HUES48 (cell line): ENCODE results near the gene ARHGAP11A.
A peak's percentile ranks its signal among the peaks of the same experiment; 100 is the strongest.

ENCODE experiments used
- H3K27ac ChIP-seq: one replicate; pipeline ENCODE4 v1.7.0; 2013; ENCODE audit warnings: low read depth, low read length, inconsistent platforms
- H3K27me3 ChIP-seq: 2 replicates; pipeline ENCODE4 v1.6.1; 2013; ENCODE audit warnings: mild to moderate bottlenecking, low read length; ENCODE audit not compliant: control insufficient read depth, insufficient read depth
- H3K36me3 ChIP-seq: 2 replicates; pipeline ENCODE4 v1.6.1; 2013; ENCODE audit warnings: low read length; ENCODE audit not compliant: control insufficient read depth, insufficient read depth
- H3K4me1 ChIP-seq: 2 replicates; pipeline ENCODE4 v1.6.1; 2013; ENCODE audit warnings: mild to moderate bottlenecking, low read length; ENCODE audit not compliant: control insufficient read depth, insufficient read depth
- H3K4me3 ChIP-seq: 2 replicates; pipeline ENCODE4 v1.5.1; 2013; ENCODE audit warnings: mild to moderate bottlenecking, low read depth, low read length
- H3K9ac ChIP-seq: 2 replicates; pipeline ENCODE4 v1.6.1; 2013; ENCODE audit warnings: mild to moderate bottlenecking, low read depth, low read length, moderate library complexity
- H3K9me3 ChIP-seq: 2 replicates; pipeline ENCODE4 v1.6.1; 2013; ENCODE audit warnings: low read length; ENCODE audit not compliant: control insufficient read depth, insufficient read depth

Gene ARHGAP11A

DNA sequence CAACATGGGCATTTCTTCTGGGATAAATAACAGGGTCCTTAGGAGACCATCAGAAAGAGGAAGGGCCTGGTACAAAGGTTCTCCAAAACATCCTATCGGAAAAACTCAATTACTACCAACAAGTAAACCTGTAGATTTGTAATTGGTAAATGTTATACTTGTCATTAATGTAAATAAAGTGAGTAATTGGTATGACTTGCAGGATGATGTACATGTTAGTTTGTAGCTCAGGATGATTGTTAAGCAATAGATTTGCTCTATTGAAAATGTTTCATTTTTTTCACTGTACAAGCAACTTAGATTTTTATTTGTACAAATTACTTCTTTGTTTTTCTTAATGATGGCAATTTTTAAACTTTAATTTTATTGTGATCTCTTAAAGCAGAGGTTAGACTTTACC is 22.4 kb downstream of the ARHGAP11A start:
- no peak overlapping the region for H3K27ac ChIP-seq
- peaks cover 70% of the 10 kb centered on the region for H3K36me3 ChIP-seq
- H3K9me3 ChIP-seq, result no peaks in the 10 kb centered on the region
- H3K4me1 ChIP-seq, result peaks cover 14% of the 10 kb centered on the region
- H3K27me3 ChIP-seq, result no peaks in the 10 kb centered on the region
- H3K4me3 ChIP-seq, result no peak overlapping the region
- no peak overlapping the region for H3K9ac ChIP-seq

DNA sequence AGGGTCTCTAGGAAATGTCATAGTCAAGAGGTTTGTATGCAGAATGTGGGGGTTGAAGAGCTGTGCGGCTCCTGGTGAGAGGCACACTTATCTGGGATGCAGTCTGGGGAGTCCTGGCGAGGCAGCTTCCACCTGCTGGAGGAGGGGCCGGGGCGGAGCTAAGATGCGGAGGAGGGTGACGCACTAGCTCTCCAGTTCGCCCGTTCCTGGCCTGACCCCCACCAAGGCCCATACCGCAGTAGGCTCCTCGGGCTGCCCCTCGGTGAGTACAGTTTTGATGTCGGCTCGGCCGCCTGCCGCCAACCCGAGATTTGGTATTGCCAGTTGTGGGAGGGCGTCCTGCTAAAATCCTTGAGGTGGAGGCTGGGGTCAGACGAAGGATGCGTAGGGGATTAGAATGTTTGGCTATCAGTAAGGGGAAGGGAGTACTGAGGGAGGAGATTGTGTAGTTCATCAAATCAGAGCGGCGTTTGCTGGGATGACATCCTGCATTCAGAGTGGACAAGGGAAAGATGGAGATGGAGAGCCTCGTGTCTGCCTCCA is 26.3 kb downstream of the ARHGAP11A start, which contains the start of gene SCG5:
SCG5 (plus strand) TSS at position 194 of the 543 bp plus-strand sequence. CDS start 1,883 bp downstream, outside the sequence.
- Histone ChIP-seq H3K4me3 (peak within 1 kb of the TSS; percentile 77), H3K9ac (peak within 1 kb of the TSS; percentile 90), H3K27ac (peak within 1 kb of the TSS; percentile 77), H3K9me3 (no peaks in the 10 kb centered on the region), H3K27me3 (no peaks in the 10 kb centered on the region), H3K4me1 (peaks cover 25% of the 10 kb centered on the region), H3K36me3 (peaks cover 31% of the 10 kb centered on the region)

DNA sequence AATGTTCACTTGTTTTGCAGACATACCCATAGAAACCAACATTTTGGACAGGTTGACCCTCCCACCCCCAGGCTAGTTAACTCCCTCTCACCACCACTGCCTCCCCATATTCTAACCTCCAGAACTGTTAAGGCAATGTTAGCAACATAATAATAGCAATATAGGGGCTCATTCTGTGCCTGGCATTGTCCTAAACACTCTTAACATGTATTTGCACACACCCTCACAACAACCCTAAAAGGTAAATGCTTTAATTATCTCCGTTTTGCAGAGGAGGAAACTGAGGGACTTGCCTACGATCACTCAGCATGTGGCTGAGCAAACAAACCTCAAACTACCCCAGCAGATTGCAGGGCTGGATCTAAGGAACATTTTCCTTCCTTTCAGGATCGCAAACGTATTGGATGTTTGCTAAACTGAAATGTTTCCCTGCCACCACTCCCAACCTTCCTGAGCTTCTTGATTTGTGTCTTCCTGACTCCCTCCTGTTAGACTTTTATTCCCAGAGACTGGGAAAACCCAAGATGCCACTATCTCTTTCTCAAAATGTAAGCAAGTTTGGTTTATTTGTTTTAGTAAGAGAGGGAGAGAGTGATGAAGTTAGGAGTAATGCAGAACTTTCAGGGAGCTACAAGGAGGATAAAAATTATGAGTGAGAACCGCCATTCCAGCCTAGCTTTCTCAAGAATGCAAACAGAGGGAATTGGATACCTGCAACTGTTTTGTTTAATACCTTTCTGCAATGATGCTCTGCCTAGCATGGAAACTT is 27.5 kb downstream of the ARHGAP11A start:
- Histone ChIP-seq H3K4me3 (peak overlapping the region; percentile 2; the same call in 1 of the 2 replicates), H3K36me3 (peaks cover 18% of the 10 kb centered on the region), H3K27ac (peak overlapping the region; percentile 59), H3K9me3 (no peaks in the 10 kb centered on the region), H3K9ac (no peak overlapping the region), H3K27me3 (no peaks in the 10 kb centered on the region), H3K4me1 (peaks cover 25% of the 10 kb centered on the region)

DNA sequence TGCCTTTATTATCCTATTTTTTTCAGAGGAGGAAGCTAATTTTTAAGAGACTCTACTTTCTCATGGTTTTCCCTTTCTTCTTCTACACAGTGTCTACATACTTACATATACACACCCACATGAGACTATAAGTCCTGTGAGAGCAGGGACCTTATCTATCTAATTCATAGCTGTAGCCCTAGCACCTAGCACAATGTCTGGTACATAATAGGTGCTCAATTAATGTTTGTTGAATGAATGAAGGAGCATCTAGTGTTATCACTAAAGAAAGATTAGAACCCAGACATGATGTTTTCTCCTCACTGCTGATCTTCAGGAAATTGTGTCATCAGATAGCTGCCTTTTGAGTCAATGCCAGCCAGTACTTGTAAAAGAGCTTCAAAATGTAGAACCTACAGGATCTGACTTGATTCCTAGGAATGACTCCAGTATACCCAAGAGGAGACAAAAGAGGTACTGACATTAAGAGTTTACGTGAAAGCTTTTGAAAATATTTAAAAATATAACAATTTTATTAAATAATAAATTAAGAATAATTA is 28.7 kb downstream of the ARHGAP11A start:
- Histone ChIP-seq H3K4me3 (no peak overlapping the region), H3K9me3 (no peaks in the 10 kb centered on the region), H3K4me1 (peaks cover 25% of the 10 kb centered on the region), H3K27me3 (no peaks in the 10 kb centered on the region), H3K36me3 (peaks cover 9% of the 10 kb centered on the region), H3K9ac (no peak overlapping the region), H3K27ac (no peak overlapping the region)

DNA sequence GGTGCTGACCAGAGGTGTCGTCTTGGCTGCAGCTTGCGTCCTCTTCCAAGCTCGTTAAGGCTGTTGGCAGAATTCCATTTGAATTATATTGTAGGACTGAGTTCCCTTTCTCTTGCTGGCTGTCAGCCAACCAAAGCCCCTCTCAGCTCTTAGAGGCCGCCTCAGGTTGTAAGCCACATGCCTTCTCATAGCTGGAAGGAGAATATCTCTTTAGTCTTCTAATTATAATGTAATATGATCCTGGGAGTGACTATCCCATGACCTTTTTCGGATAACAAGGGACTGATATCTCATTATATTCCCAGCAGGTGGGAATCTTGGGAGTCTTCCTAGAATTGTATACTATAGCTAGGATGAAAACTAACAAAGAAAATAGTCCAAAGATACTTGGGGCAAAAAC is 31.0 kb downstream of the ARHGAP11A start:
- Histone ChIP-seq H3K4me1 (peaks cover 20% of the 10 kb centered on the region), H3K9ac (no peak overlapping the region), H3K36me3 (no peaks in the 10 kb centered on the region), H3K27ac (no peak overlapping the region), H3K4me3 (no peak overlapping the region), H3K9me3 (no peaks in the 10 kb centered on the region), H3K27me3 (no peaks in the 10 kb centered on the region)

DNA sequence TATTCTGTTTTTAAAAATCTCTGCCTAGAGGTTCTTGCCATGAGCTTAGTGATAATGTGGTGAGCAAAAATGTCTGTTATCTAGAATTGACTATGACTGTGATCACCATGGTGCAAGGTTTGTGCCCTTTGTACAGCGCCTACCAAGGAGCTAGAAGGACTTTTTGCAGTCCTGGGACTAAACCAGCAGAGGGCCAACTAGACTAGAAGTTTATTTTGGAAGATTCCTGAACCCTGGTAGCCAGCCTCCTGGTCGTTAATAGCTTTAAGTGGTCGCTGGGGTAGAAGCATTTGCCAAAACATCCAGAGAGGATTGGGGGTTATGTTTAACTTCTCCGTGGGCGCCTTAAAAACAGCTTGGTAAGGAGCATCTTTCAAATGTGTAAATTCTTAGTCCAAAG is 34.0 kb downstream of the ARHGAP11A start:
- Histone ChIP-seq H3K27ac (no peak overlapping the region), H3K27me3 (no peaks in the 10 kb centered on the region), H3K9ac (no peak overlapping the region), H3K4me3 (no peak overlapping the region), H3K9me3 (no peaks in the 10 kb centered on the region), H3K4me1 (peaks cover 29% of the 10 kb centered on the region), H3K36me3 (no peaks in the 10 kb centered on the region)

DNA sequence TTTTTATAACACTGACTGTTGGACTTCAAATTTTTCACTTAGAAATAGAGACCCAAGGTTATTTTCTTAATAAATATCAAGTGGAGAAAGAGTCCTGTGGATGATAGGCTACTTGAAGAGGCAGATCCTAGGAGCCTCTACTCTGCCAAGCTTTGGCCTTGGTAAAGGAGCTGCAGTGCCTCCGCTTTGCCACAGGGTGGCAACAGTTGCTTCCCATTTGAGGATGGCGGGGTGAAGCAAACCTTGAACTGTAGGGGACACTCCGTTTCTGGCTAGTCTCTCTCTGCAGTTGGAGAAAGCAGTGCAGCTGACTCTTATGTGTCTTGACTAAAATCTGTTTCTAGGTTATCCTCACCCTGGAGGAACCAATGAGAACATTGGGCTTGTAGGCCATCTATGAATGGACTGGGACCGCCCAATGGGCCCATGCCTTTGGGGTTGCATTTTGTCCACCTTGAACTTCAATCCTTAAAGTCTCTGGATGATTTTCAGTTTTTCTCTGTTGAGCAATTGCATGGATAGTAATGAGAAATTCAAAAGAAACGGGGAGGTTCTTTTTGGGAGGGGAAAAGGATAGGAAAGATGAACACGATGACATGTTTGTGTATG is 36.0 kb downstream of the ARHGAP11A start:
- H3K4me1 ChIP-seq, result peaks cover 28% of the 10 kb centered on the region
- H3K36me3 ChIP-seq, result no peaks in the 10 kb centered on the region
- no peaks in the 10 kb centered on the region for H3K9me3 ChIP-seq
- no peak overlapping the region for H3K4me3 ChIP-seq
- H3K27me3 ChIP-seq, result no peaks in the 10 kb centered on the region
- H3K27ac ChIP-seq, result no peak overlapping the region
- H3K9ac ChIP-seq, result no peak overlapping the region

DNA sequence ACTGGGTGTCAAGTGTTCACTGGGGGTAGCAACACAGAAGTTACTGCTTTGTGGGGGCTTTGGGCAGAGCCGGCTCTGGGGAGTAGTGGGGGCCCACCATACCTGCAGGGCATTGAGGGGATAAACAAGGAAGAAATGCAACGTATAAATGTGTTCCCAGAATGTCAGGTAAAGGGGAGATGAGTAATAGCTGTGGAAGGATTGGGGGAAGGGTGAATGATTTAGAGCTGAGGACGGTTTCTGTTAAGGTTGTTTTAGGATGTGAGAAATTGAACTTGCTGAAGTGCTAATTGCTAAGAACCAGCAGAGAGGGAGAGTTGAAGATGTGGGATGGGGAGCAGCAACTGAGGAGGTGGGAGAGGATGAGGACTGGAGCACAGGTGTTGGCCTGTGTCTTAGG is 36.9 kb downstream of the ARHGAP11A start:
- no peaks in the 10 kb centered on the region for H3K36me3 ChIP-seq
- no peak overlapping the region for H3K27ac ChIP-seq
- H3K27me3 ChIP-seq, result no peaks in the 10 kb centered on the region
- no peak overlapping the region for H3K4me3 ChIP-seq
- H3K9me3 ChIP-seq, result no peaks in the 10 kb centered on the region
- no peak overlapping the region for H3K9ac ChIP-seq
- H3K4me1 ChIP-seq, result peaks cover 28% of the 10 kb centered on the region

DNA sequence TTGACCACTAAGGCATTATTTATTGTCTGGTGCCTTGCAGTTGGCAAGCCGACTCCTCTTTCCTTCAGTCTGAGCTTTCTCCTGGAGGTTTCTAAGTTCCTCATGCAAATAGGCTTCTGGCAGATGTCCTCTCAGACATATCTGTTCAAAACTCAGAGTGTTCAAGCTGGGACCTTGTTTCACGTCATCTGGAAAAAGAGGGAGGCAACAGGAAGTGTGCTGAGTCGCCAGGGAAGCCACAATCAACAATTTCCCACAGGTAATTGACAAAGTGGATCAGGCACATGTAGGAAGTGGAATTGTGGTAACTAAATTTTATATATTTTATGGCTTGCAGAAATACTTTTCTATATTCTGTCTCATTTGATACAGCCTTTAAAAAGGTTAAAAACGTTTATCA is 40.8 kb downstream of the ARHGAP11A start:
- peaks cover 28% of the 10 kb centered on the region for H3K4me1 ChIP-seq
- H3K9ac ChIP-seq, result no peak overlapping the region
- no peak overlapping the region for H3K4me3 ChIP-seq
- no peaks in the 10 kb centered on the region for H3K36me3 ChIP-seq
- H3K27ac ChIP-seq, result no peak overlapping the region
- no peaks in the 10 kb centered on the region for H3K27me3 ChIP-seq
- H3K9me3 ChIP-seq, result no peaks in the 10 kb centered on the region

DNA sequence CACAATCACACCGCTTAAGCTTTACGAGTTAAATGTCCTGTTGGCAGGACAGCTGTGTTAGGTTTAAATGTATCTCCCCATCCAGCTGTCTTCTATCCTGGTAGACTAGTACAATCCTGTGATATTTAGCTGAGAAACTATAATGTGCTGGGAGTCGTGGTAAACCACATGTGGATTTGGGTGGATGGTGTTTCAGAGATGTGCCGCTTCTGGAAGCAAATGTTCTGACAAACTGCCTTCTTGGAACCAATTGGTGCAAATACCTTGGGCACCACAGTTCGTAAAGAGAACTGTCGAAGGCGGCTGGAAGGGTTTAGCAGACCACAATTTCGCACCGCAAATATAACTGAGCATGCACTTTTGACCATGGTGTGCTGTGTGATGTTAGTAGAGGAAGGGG is 41.2 kb downstream of the ARHGAP11A start:
- Histone ChIP-seq H3K27ac (no peak overlapping the region), H3K27me3 (no peaks in the 10 kb centered on the region), H3K36me3 (no peaks in the 10 kb centered on the region), H3K9me3 (no peaks in the 10 kb centered on the region), H3K9ac (no peak overlapping the region), H3K4me1 (peaks cover 25% of the 10 kb centered on the region), H3K4me3 (no peak overlapping the region)
